Measurements from ENCODE around the gene RPL37A. TPM values are rescaled to one million over a fixed set of nuclear protein-coding genes. Genes with fewer than 3 reads are reported as not detected.

The RPL37A gene
- total RNA-seq, 1 donor from 2014 or later, result 2,984 TPM

DNA sequence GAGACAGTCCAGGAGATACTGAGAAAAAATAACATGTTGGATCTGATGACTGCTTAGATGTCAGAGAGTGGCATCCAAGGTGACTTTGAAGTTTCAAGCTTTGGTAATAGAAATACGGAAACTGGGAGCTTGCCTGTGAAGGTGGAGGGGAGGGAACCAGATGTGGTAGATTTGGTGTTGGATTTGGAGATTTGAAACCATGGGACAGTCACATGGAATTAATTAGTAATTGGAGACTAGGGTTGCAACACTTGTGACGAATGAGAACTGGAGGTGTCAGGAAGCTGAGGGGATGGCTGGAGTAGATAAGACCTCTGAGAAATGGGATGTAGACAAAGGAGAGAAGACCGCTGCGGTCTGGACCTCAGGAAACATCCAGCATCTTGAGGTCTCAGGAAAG lies 46.7 kb downstream of the RPL37A start:
- TF ChIP-seq, protein P1, sequence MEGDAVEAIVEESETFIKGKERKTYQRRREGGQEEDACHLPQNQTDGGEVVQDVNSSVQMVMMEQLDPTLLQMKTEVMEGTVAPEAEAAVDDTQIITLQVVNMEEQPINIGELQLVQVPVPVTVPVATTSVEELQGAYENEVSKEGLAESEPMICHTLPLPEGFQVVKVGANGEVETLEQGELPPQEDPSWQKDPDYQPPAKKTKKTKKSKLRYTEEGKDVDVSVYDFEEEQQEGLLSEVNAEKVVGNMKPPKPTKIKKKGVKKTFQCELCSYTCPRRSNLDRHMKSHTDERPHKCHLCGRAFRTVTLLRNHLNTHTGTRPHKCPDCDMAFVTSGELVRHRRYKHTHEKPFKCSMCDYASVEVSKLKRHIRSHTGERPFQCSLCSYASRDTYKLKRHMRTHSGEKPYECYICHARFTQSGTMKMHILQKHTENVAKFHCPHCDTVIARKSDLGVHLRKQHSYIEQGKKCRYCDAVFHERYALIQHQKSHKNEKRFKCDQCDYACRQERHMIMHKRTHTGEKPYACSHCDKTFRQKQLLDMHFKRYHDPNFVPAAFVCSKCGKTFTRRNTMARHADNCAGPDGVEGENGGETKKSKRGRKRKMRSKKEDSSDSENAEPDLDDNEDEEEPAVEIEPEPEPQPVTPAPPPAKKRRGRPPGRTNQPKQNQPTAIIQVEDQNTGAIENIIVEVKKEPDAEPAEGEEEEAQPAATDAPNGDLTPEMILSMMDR (conservative IDR thresholded peaks at IDR 0.05; ENCODE audit: low read depth, low read length), result no peak
- H3K4me3 ChIP-seq (ENCODE audit: low read depth, low read length), result no peak overlapping the region
- DNase-seq (ENCODE audit: low read depth), result no peak

DNA sequence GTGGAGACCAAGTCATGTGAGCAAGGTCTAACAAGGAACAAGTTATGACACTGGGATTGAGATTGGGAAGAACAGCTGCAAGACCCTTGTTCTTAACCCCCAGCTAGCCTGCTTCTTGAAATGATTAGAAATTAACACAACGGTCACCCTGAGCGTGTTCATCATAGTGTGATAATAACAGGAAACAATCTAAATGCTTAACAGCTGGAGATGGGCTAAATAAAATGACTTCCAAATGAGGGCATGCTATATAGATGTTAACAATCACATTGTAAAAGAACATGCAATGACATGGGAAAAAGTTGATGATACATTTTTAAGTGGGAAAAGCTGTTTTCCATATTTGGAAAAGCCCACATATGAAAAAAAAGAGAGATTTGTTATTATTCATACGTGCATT lies 47.6 kb downstream of the RPL37A start:
- no peak overlapping the region for H3K4me3 ChIP-seq (ENCODE audit: low read depth, low read length)
- TF ChIP-seq, protein P1 (conservative IDR thresholded peaks at IDR 0.05; ENCODE audit: low read depth, low read length), result no peak

DNA sequence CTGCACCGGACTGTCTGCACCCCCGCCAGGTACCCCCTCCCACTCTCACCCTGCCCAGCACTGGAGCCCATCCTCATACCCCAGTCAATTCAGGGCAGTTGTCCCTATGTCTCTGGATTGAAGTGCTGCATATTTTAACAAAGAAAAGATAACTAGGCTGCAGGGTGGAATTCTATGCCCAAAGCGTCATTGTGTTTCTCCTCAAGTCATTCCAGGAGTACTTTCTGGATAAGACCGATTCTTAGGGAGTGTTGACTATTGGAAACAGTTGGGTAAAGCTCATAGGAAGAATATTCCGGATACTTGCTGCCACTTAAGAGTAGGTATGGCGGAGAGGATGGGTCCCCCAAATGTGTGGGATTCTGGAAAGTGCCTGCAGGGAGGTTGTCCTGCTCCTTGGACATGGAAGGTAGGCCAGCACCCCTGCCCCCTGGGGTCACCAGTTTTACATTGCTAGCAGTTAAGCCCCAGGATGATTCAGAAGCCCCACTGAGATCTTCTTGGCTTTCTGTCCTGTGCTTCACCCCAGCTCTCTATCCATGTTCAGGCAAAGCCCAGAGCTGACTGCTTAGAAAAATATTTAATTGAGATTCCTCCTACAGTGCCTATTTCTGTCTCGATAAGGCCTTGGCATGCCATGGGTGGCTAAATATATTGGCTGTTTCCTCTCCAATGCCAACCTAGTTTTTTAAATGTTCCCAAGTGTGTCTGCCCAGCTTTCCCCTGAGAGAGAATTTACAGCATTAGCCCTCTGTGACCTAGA lies 48.2 kb downstream of the RPL37A start:
- no peak for DNase-seq (ENCODE audit: low read depth)
- TF ChIP-seq, protein P1 (conservative IDR thresholded peaks at IDR 0.05; ENCODE audit: low read depth, low read length), result no peak
- no peak overlapping the region for H3K4me3 ChIP-seq (ENCODE audit: low read depth, low read length)

More for the DNA sequence above, 47.6 kb downstream of the RPL37A start:
- DNase-seq (ENCODE audit: low read depth), result no peak

DNA sequence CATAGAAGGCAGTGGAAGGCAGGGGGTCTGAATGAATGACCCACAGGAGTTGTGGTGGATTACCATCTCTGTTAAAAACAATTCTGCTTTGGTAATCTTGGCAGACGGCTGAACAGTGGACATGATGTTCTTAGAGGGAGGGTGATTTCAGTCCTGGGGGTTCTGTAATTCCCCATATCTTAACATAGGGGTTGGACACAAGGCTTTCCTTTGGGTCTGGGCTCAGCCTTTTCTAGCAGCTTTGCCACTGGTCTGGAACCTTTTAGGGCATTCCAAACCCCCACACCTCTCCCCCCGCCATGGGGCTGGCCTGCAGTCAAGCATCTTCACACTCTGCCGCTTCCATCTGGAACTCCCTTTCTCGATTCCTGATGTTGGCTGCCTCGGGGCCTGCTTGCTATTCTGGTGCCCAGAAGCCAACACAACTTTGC lies 50.3 kb downstream of the RPL37A start:
- no peak for DNase-seq (ENCODE audit: low read depth)
- H3K4me3 ChIP-seq (ENCODE audit: low read depth, low read length), result no peak overlapping the region
- TF ChIP-seq, protein P1 (conservative IDR thresholded peaks at IDR 0.05; ENCODE audit: low read depth, low read length), result no peak

DNA sequence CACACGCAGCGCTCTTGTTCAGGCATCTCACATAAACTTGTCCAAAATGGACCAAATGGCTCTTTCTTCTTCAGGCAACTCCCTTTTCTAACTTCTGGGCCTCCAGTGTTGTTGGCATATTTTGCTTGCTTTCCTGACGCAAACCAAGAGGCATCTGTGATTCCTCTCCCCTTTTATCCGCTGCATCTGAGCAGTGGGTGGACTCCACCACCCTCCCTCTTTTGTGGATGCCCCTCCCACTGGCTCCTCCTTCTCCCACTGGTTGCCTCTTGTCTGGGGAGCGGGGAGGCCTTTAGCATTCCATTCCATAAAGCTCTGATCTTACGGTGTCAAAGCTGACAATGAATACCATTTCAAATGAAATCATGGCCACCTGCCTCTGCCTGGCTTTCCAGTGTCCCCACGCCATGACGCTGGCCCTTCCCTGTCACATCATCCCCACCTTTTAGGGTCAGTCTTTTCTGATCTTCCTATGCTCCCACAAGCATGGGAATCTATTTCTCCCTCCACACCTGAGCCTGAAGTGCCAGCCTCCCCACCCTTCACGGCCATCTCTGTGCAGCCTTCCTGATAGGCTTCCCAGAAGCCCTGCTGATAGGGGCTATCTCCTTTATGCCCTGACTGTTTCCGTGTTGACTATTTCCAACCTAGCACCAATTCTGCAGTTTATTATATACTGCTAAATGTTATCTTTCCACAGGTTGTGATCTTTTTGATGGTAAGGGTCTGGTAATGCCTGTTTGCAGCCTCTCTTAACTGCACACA lies 51.5 kb downstream of the RPL37A start:
- no peak for DNase-seq (ENCODE audit: low read depth)
- TF ChIP-seq, protein P1 (conservative IDR thresholded peaks at IDR 0.05; ENCODE audit: low read depth, low read length), result no peak
- no peak overlapping the region for H3K4me3 ChIP-seq (ENCODE audit: low read depth, low read length)

DNA sequence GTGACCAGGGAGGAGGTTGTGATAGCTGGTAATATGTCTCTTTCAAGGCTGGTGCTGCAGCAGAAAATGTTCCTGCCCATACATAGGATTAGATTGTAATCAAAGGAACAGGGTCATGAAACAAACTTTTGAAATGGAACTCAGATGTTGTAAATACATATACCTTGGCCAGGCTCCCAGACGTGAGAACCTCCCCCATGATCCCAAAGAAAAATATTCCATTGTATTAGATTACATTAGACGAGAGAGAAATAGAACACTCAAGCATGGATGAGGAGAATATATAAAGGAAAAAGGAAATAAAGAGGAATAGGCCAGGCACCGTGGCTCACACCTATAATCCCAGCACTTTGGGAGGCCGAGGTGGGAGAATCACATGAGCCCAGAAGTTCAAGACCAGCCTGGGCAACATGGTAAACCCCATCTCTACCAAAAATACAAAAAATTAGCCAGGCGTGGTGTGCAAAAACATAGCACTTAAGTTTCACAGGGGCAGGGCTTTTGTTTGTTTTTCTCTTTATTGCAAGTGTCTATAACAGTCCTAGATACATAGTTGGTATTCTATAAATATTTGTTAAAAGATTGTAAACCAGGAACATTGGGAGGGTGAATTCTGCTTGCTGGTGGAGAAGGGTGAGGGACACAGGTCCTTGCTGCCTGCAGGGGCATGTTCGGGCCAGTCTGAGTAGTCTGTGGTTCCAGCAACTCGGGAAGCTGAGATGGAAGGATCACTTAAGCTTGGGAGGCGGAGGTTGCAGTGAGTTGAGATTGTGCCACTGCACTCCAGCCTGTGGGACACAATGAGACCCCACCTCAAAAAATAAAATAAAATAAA lies 52.8 kb downstream of the RPL37A start:
- no peak overlapping the region for H3K4me3 ChIP-seq (ENCODE audit: low read depth, low read length)
- TF ChIP-seq, protein P1 (conservative IDR thresholded peaks at IDR 0.05; ENCODE audit: low read depth, low read length), result no peak
- no peak for DNase-seq (ENCODE audit: low read depth)
